Thyroid gland (tissue), 4 donors: ENCODE data around the gene YRDC. TPM values are rescaled to one million over a fixed set of nuclear protein-coding genes. Genes with fewer than 3 reads are reported as not detected.

Experiments used
- DNase-seq, 2 donors: peaks; one replicate each; pipeline ENCODE4 v3.0.0-alpha.2; 2019
- H3K27ac ChIP-seq, 3 donors: fragments of 200-600 bp; sonication (generic); 1 replicate in 2 of 3; 2 replicates in 1 of 3; pipeline ENCODE4 v1.5.1; 2016 to 2019; ENCODE audit warnings: mild to moderate bottlenecking in 1 of 3, moderate library complexity in 1 of 3
- H3K27me3 ChIP-seq: fragments of 200-600 bp; sonication (generic); one replicate; pipeline ENCODE4 v1.5.1; 2019
- H3K36me3 ChIP-seq, 2 donors: fragments of 200-600 bp; sonication (generic); one replicate each; pipeline ENCODE4 v1.5.1; 2016 to 2019
- H3K4me1 ChIP-seq, 2 donors: fragments of 200-600 bp; sonication (generic); one replicate each; pipeline ENCODE4 v1.5.1; 2017 to 2019
- H3K4me3 ChIP-seq, 3 donors: fragments of 200-600 bp; sonication (generic); replicated peaks in 1 of 3; 1 replicate in 2 of 3; 2 replicates in 1 of 3; pipeline ENCODE4 v1.5.1; 2016; ENCODE audit warnings: mild to moderate bottlenecking in 1 of 3
- H3K9me3 ChIP-seq: fragments of 200-600 bp; sonication (generic); one replicate; pipeline ENCODE4 v1.5.1; 2017
- POLR2A ChIP-seq, 2 donors: fragments of 450-650 bp; IDR thresholded peaks; one replicate each; pipeline ENCODE4 v1.6.1; 2017; ENCODE audit warnings: antibody characterized with exemption in 2 of 2, mild to moderate bottlenecking in 2 of 2, moderate library complexity in 1 of 2
- WGBS, 2 donors: methylation state at CpG; one replicate each; pipeline ENCODE4 v1.1.5; 2017; 5-methylcytosine and 5-hydroxymethylcytosine counted together
- intact Hi-C: fragments of 100-400 bp; cut with DNase I; formaldehyde crosslinking; loops from one replicate; pipeline ENCODE4 v1.15.1; 2023
- total RNA-seq, 4 donors: library from RNA; depleted of rRNA; stranded (reverse); fragments of >200 nt; gene quantifications; one replicate each; pipeline ENCODE4 v1.2.3, GENCODE V29; 2016
- TF ChIP-seq, protein P1 (sequence below), 6 experiments: fragments of 200-600 bp in 3 of 6; fragments of 450-650 bp in 3 of 6; sonication (generic) in 3 of 6; IDR thresholded peaks; one replicate each; pipeline ENCODE4 v1.5.1; 2016 to 2019; ENCODE audit warnings: antibody characterized with exemption in 6 of 6, mild to moderate bottlenecking in 2 of 6, inconsistent platforms in 1 of 6, moderate library complexity in 1 of 6

The YRDC gene
- total RNA-seq, 4 donors from 2014 or later, result 7.1 to 15.6 (median 10.9) TPM

DNA sequence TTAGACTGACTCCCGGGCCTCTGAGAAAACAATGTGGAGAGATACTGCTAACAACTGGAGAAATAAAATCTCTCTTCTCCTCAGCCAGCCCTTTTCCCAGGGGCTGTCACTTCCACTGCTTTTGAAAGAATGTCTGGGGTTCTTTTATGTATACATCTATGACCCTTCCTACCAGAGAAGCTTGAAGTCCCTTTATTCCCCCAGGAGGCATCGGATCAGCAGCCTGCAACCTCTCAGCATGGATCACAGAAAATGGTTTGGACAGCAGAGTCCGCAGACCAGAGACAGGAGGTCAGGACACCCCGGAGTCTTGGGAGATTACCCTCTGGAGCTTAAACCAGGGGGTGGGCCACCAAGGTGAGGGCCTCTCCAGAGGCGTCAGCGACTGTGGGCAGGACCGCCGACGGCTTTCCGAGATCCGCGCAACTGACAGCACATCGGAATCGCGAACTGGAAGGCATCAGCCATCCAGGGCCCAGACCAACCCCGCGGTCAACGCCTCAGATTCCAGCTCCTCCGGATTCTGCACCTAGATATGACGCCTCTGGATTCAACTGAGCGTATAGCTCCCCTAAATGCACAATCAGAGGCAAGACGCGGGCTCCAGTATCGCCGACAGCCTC lies 44.1 kb downstream of the YRDC start:
- TF ChIP-seq, protein P1, sequence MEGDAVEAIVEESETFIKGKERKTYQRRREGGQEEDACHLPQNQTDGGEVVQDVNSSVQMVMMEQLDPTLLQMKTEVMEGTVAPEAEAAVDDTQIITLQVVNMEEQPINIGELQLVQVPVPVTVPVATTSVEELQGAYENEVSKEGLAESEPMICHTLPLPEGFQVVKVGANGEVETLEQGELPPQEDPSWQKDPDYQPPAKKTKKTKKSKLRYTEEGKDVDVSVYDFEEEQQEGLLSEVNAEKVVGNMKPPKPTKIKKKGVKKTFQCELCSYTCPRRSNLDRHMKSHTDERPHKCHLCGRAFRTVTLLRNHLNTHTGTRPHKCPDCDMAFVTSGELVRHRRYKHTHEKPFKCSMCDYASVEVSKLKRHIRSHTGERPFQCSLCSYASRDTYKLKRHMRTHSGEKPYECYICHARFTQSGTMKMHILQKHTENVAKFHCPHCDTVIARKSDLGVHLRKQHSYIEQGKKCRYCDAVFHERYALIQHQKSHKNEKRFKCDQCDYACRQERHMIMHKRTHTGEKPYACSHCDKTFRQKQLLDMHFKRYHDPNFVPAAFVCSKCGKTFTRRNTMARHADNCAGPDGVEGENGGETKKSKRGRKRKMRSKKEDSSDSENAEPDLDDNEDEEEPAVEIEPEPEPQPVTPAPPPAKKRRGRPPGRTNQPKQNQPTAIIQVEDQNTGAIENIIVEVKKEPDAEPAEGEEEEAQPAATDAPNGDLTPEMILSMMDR (IDR thresholded peaks at IDR 0.05), result no peak
- TF ChIP-seq POLR2A (IDR thresholded peaks at IDR 0.05), result no peak
- WGBS, 2 donors, result 18 to 22% methylated on average over 20 to 22 of the region's 25 CpGs
- no peak overlapping the region for H3K27ac ChIP-seq
- no peak overlapping the region for H3K4me3 ChIP-seq
- intact Hi-C loops, result no loop called here
- peaks cover 10% of the 10 kb centered on the region for H3K27me3 ChIP-seq
- no peaks in the 10 kb centered on the region for H3K9me3 ChIP-seq
- no peaks in the 10 kb centered on the region for H3K36me3 ChIP-seq
- H3K4me1 ChIP-seq, result no peaks in the 10 kb centered on the region
- no peak for DNase-seq

DNA sequence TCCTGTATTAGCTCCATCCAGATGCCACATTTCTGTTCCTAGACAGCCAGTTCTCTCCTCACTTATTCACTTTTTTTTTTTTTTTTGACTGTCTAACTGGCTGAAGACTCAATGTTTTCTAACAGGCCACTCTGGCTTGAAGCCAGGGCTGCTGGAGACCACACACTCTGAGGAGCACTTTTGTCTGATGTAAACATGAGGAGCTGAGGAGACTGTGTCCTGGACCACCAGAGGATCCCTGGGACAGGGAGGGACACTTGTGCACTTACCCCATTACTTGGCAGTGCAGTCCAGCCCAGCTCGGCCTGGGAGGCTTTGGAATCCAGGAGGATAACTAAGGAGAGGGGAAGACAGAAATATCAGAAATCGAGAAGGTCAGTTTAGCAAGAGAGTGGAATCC lies 45.5 kb downstream of the YRDC start:
- DNase-seq, result no peak
- no peak overlapping the region for H3K4me3 ChIP-seq
- H3K27me3 ChIP-seq, result peaks cover 10% of the 10 kb centered on the region
- WGBS, 2 donors, result 67 to 73% methylated on average over 2 of the region's 2 CpGs
- H3K36me3 ChIP-seq, result no peaks in the 10 kb centered on the region
- H3K9me3 ChIP-seq, result no peaks in the 10 kb centered on the region
- H3K4me1 ChIP-seq, result no peaks in the 10 kb centered on the region
- TF ChIP-seq, protein P1 (IDR thresholded peaks at IDR 0.05), result no peak
- TF ChIP-seq POLR2A (IDR thresholded peaks at IDR 0.05), result no peak
- H3K27ac ChIP-seq, result no peak overlapping the region
- intact Hi-C loops, result no loop called here

DNA sequence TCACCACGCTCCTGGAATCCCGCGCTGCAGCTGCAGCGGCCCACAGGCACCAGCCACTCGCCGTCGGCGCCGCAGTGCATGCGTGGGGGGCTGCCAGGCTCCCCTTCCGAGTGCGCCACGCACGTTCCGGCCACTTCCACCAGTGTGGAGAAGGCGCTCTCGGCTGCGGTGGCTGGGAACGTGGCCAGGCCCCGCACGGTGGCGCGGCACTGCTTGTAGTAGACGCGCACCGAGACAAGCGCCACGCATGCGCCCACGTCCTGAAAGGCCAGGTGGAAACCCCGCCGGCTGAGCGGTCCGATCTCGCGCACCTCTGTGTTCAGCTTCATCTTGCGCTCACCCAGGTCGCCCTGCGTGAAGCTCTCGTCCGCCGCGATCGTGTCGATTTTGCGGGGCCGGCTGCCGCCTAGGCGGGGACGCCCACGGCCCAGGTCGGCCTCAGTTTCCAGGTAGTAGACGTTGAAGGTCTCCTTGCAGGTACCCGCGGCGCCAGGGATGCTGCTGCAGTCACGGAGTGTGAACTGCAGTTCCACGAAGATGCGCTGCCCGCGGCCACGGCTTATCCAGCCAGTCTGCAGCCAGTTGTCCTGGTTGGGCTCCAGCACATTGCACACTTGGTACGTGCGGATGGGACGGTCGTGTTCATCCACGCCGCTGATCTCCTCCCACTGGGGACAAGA lies 46.5 kb downstream of the YRDC start:
- no peaks in the 10 kb centered on the region for H3K36me3 ChIP-seq
- no peak overlapping the region for H3K4me3 ChIP-seq
- H3K27me3 ChIP-seq, result peaks cover 10% of the 10 kb centered on the region
- intact Hi-C loops, result no loop called here
- no peaks in the 10 kb centered on the region for H3K9me3 ChIP-seq
- H3K4me1 ChIP-seq, result no peaks in the 10 kb centered on the region
- WGBS, 2 donors, result 57 to 66% methylated on average over 20 to 30 of the region's 68 CpGs
- DNase-seq, result no peak
- no peak overlapping the region for H3K27ac ChIP-seq
- TF ChIP-seq, protein P1 (IDR thresholded peaks at IDR 0.05), result no peak
- TF ChIP-seq POLR2A (IDR thresholded peaks at IDR 0.05), result no peak

DNA sequence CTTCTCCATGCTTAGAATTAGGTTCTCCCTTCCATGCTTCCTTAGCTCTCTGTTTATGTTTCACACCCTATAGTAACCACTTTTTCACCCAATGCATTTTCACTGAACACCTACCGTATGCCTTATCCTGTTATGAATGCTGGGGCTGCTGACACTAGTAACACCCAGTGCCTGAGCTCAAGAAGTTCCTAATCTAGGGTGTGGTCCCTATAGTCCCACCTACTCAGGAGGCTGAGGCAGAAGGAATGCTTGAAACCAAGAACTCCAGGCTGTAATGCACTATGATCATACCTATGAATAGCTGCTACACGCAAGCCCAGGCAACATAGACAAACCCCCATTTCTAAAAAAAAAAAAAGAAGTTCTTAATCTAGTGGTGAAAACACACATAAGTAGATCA lies 48.6 kb downstream of the YRDC start:
- TF ChIP-seq, protein P1 (IDR thresholded peaks at IDR 0.05), result no peak
- TF ChIP-seq POLR2A (IDR thresholded peaks at IDR 0.05), result no peak
- no peaks in the 10 kb centered on the region for H3K36me3 ChIP-seq
- peaks cover 8% of the 10 kb centered on the region for H3K27me3 ChIP-seq
- H3K27ac ChIP-seq, result no peak overlapping the region
- 79% methylated on average over 2 of the region's 2 CpGs for WGBS, 2 donors
- intact Hi-C loops, result no loop called here
- DNase-seq, result no peak
- H3K4me3 ChIP-seq, result no peak overlapping the region
- no peaks in the 10 kb centered on the region for H3K4me1 ChIP-seq
- H3K9me3 ChIP-seq, result no peaks in the 10 kb centered on the region

DNA sequence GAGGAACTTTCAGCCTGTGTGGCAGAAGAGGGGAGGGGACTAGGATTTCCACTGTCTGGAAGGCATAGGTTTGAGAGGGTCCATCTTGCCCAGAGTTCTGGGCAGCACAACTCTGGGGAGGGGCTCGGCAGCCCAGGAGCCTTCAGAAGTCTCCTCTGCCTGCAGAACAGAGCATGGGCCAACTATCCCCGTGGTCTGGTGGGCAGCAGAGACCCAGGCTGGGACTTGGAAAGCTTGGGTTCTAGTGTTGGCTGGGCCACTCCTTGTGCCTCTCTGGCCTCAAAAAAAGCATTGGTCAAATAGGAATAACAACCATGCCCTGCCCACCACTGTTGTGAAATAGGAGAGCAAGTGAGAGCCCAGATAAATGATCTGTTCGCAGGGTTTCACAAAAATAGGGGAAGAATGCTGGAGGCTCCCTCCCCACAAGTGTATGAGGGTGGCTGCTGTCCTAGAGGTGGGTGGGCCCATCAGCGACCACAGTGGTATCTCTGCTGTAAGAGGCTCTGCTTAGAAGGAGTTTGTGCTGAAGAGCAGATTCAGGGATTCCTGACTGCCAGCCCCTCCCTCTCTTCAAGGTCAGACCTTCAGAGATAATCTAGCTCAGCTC lies 52.0 kb downstream of the YRDC start:
- no peak overlapping the region for H3K27ac ChIP-seq
- H3K36me3 ChIP-seq, result no peaks in the 10 kb centered on the region
- H3K27me3 ChIP-seq, result peaks cover 13% of the 10 kb centered on the region
- H3K4me3 ChIP-seq, result no peak overlapping the region
- intact Hi-C loops, result no loop called here
- no peak for DNase-seq
- WGBS, 2 donors, result 54 to 58% methylated on average over 3 of the region's 4 CpGs
- TF ChIP-seq, protein P1 (IDR thresholded peaks at IDR 0.05), result no peak
- no peak for TF ChIP-seq POLR2A (IDR thresholded peaks at IDR 0.05)
- no peaks in the 10 kb centered on the region for H3K9me3 ChIP-seq
- H3K4me1 ChIP-seq, result no peaks in the 10 kb centered on the region
